Hindlimb muscle (tissue), 1 donor: ENCODE measurements around the gene DIO1. TPM values are rescaled to one million over a fixed set of nuclear protein-coding genes. Genes with fewer than 3 reads are reported as not detected.

Experiments
- DNase-seq: peaks from one replicate; pipeline ENCODE4 v3.0.0-alpha.2; 2013
- polyA plus RNA-seq: library from polyadenylated mRNA; unstranded; fragments of 120-200 nt; gene quantifications from one replicate; pipeline ENCODE4 v1.2.1, GENCODE V29; 2013; ENCODE audit not compliant: insufficient read length

The DIO1 gene
- polyA plus RNA-seq, 1 donor, result not detected

DNA sequence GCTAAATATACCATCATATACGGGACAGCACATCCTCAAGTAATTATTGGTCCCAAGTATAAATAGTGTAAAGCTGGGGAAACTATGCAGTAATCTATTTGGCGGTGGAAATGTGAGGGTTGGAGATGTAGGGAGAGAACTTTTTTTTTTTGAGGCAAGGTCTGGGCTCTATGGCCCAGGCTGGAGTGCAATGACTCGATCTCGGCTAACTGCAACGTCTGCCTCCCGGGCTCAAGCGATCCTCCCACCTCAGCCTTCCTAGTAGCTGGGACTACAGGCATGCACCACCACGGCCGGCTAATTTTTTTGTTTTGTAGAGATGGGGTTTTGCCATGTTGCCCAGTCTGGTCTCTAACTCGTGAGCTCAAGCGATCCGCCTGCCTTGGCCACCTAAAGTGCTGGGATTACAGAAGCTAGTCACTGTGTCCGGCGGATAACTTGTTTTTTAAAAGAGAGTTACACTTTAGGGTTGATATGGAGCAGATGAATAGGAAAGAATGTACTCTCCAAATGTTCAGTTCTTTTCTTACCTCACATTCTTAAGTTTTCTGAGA lies 49.6 kb downstream of the DIO1 start:
- DNase-seq, result no peak

DNA sequence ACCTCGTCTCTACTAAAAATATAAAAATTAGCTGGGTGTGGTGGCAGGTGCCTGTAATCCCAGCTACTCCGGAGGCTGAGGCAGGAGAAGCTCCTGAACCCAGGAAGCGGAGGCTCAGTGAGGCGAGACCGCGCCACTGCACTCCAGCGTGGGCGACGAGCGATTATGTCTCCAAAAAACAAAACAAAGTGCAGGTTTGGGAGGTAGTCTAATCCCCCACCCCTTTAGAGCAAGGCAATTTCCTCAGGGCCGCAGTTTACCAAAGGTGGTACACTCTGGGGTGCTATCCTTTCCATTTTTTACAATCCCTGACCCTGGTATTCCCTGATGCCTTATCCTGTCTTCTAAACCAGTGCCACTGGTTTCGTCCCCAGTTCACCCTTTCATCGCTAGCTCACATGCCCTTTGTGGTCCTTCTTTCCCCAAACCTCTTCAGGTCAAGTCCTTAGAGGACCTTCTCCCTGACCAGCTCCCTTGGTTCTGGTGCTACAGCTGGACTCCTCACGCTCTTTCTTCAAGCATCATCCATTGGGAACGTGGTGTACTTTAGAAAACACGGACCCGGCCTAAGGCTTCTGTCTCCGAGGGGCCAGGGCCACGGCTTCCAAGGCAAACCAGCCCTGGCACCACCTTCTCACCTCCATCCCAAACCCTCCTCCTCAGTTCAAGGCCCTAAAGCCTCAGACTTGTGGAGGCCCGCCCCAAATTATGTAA lies 50.6 kb downstream of the DIO1 start:
- no peak for DNase-seq

GRCh38 chr1:53945183-53945432 lies 51.1 kb downstream of the DIO1 start:
- no peak for DNase-seq

GRCh38 chr1:53945433-53946251 lies 51.7 kb downstream of the DIO1 start, which contains the start of gene IFT25:
IFT25 (minus strand) TSS chr1:53945699; CDS start chr1:53940082, 5,617 bp downstream.
- DNase-seq, result peak; percentile 95

DNA sequence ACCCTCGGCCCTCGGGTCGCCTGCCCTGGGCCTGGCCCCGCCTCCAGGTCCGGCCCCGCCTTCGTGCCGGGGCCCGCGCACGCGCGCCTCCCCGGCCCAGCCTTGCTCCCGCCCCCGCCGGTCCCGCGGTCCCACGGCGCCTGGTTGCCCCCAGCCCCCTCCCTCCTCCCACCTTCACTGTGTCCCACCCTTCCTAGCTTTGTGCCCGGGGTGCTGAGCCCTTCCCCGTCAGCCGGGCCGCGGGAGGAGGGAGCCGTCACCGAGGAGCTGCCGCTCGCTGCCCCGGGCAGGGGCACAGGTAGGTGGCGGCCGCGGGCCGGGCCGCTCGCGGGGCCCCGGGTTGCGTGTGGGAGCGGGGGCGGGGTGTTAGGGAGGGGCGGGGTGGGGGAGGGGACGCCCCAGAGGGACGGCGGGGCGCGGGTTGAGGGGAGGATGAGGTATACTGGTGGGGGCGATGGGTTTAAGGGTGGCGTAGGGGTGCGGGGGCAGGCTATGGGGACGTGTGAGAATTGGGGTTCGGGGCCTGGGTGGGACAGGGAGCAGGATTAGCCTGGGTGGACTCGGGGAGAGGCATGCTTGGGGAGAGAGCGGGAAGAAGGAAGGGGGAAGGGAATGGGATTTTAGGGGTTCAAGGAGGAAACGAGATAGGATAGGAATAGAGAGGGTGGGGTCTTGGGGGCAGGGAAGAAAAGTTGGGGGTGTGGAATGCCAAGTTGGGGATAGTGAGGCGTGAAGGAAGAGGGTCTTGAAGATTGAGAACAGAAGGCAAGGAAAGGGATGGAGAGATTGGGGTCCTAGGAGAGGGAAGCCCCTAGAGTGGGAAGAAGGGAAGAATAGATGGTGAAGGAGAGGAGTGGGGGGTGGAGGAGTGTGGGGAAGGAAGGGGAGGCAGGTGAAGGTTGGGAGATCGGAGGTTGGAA lies 52.5 kb downstream of the DIO1 start, which contains the start of gene LRRC42:
LRRC42 (plus strand) TSS at position 99 of the 920 bp plus-strand sequence. CDS start 5,650 bp downstream, outside the sequence.
- DNase-seq, result peak; percentile 93

DNA sequence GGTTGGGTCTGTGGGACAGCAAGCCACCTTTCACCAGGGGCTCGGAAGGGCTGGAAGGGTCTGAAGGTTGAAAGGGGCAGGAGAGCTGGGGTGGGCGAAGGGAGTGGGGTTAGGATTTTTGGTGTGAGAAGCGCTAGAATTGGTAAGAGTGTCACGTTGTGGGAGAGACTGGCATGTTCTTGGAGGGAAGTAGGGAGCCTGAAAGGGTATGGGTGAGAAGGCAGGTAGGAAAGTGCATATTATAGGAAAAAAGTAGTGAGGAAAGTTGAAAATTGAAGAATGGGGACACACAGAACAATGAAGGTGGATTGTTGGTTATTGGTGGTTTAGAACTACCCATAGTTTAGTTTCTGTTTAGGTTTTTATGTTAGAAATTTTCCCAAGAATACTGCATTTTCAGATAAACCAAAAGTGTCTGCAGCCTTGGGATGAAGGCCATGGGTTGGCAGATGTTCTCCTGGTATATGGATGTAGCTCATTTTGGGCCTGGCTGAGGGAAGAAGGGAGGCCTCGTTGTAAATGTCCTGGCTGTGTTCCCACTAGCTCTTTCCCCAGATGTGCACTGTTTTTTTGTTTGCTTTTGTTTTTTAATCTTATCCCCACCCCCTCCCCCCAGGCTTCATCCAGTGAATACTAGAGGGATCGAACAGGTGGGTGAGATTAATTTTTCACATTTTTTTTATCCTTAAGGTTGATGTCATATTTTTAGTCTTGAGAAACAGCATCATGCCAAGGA lies 53.4 kb downstream of the DIO1 start:
- DNase-seq, result no peak

DNA sequence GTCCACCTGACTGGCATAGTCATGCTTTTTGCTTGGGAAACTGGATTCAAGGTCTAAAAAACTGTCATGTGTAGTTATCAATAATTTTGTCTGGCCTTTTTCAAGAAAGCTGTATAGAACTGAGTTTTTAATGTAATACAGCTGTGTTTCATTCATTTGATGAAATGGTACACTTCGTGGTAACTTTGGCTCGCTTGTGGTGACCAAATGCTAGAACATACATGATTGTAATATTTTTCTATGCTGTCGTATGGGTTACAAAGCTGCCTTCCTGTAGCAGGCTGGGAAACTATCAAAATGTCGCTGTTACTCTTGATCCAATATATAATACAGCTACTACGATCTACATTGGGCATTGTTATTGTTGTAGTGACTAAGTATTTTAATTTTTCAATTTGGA lies 54.3 kb downstream of the DIO1 start:
- no peak for DNase-seq

GRCh38 chr1:53949023-53949990 lies 55.3 kb downstream of the DIO1 start:
- DNase-seq, result no peak

GRCh38 chr1:53951697-53952096 lies 57.7 kb downstream of the DIO1 start:
- no peak for DNase-seq

- no peak for DNase-seq
Observed at GRCh38 chr1:53954128-53954527, 60.1 kb downstream of the DIO1 start.

- no peak for DNase-seq
Observed at GRCh38 chr1:53956308-53957168, 62.6 kb downstream of the DIO1 start.

DNA sequence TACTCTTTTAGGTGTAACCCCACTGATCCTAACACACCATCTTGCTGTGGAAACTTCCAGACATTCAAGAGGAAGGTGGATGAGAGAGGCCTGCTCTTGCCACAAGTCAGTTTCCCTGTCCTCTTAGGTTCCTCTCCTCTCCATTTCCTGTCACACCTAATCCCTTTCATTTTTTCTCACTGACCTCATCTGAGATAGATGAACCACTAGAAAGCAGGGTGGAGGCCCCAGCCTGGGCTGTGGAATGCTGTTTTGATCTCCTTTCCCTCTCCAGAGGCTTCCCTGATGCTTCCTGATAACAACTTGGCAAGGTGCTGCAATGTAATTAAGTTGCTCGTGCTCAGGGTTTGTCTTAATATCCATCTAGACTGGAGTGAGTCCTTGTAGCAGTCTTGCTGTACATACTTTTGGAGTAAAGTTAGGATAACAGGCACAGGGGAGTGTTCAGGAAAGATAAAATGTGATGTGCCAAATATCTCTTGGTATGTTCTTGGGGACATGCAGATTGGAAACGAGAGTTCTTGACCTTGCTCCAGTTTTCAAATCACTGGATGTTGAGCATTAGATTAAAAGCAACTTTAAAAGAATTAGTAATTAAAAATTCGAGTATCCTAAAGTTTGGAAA lies 63.3 kb downstream of the DIO1 start:
- DNase-seq, result no peak

GRCh38 chr1:53959664-53960250 lies 65.8 kb downstream of the DIO1 start:
- DNase-seq, result no peak

Other genes starting within 250 kb of the DIO1 start
- gene GLIS1, start 155.0 kb upstream of the DIO1 start, polyA plus RNA-seq, result not detected
- gene NDC1, start 55.9 kb upstream of the DIO1 start, polyA plus RNA-seq, result 9.3 TPM
- gene YIPF1, start 4.4 kb upstream of the DIO1 start, polyA plus RNA-seq, result 14.4 TPM
- gene IFT25, start 51.5 kb downstream of the DIO1 start, polyA plus RNA-seq, result 22.5 TPM
- gene LRRC42, start 52.2 kb downstream of the DIO1 start, polyA plus RNA-seq, result 20.2 TPM
- not detected for gene LDLRAD1, start 124.0 kb downstream of the DIO1 start, polyA plus RNA-seq
- 133 TPM for gene TMEM59, start 159.0 kb downstream of the DIO1 start, polyA plus RNA-seq
- 6.3 TPM for gene TCEANC2, start 159.4 kb downstream of the DIO1 start, polyA plus RNA-seq